GM19025 (cell line): ENCODE measurements around the gene ASCL4.
"Not testable (repeated sequence)": the region's sequence is repeated elsewhere in the genome, so short reads cannot be mapped to it uniquely, and the experiment has no call there.

ENCODE experiments used
- ATAC-seq: cut with Tn5 transposase; IDR thresholded peaks from one replicate; pipeline ENCODE4 v1.9.1; 2021; ENCODE audit warnings: mild to moderate bottlenecking, low read depth, moderate library complexity; ENCODE audit not compliant: unreplicated experiment

The ASCL4 gene, protein sequence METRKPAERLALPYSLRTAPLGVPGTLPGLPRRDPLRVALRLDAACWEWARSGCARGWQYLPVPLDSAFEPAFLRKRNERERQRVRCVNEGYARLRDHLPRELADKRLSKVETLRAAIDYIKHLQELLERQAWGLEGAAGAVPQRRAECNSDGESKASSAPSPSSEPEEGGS

DNA sequence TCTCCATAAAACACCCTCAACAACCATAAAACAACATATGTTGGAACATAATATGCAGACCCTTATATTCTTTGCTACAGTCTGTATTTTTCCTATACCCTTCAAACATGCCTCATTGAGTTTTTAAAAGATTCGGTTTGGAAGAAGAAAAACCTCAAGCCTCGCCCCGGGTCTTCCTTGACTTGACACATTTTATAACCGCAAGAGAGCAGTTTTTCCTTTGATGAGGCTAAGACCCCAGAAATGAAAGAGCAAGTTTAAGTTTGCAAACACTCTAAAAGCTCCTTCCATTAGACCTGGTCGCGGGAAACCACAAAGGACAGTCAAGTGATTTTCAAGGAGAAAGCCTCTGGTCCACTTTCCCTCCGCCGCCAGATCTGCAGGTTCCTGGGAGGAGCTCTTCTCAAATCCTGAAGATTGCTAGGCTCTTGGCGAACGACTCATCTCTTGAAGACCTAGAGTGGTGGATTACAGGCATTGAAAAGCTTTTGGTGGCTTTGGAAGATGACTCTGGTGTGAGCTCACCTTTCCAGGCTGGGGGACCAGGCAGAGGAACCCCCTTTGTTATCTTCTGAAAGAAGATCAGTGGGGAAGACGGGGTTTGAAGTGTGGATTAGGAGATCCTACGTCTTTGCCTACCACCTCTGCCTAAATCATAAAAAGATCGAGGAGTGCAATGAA is at the start of gene ASCL4:
ASCL4 (plus strand) TSS at position 356 of the 681 bp plus-strand sequence. CDS start 515 bp downstream, outside the sequence.
- no peak for ATAC-seq

DNA sequence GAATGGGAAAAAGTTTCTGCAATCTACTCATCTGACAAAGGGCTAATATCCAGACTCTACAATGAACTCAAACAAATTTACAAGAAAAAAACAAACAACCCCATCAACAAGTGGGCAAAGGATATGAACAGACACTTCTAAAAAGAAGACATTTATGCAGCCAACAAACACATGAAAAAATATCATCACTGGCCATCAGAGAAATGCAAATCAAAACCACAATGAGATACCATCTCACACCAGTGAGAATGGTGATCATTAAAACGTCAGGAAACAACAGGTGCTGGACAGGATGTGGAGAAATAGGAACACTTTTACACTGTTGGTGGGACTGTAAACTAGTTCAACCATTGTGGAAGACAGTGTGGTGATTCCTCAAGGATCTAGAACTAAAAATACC is 47.2 kb upstream of the ASCL4 start:
- ATAC-seq: not testable (repeated sequence)

DNA sequence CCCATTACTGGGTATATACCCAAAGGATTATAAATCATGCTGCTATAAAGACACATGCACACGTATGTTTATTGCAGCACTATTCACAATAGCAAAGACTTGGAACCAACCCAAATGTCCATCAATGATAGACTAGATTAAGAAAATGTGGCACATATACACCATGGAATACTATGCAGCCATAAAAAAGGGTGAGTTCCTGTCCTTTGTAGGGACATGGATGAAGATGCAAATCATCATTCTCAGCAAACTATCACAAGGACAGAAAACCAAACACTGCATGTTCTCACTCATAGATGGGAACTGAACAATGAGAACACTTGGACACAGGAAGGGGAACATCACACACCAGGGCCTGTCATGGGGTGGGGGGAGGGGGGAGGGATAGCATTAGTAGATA is 46.8 kb upstream of the ASCL4 start:
- ATAC-seq: not testable (repeated sequence)

DNA sequence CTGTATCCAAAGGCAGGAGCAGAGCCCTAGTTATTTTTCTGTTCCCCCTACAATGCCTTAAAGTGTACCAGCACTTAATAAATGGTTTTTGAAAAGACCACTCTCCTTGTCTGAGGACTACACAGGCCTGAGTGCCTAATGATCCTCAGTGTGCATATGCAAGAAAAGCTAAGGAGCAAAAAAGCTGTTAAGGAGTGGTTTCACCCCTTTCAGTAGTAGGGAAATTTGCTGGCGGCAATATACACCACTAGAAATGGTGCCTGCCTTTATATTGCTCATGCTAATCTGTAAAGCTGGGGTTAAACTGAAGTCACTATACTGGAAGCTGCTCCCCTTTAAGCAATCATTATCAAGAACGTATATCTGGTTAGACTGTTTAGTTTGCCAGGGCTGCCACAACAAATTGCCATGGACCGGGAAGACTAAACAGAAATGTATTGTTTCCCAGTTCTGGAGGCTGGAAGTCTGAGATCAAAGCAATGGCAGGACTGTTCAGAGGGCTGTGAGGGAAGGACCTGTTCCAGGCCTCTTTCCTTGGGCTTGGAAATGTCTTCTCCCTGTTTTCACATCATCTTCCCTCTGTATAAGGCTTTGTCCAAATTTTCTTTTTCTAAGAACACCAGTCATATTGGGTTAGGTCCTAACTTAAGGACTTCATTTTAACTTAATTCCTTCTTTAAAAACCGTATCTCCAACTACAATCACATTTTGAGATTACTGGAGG is 43.7 kb upstream of the ASCL4 start:
- no peak for ATAC-seq

DNA sequence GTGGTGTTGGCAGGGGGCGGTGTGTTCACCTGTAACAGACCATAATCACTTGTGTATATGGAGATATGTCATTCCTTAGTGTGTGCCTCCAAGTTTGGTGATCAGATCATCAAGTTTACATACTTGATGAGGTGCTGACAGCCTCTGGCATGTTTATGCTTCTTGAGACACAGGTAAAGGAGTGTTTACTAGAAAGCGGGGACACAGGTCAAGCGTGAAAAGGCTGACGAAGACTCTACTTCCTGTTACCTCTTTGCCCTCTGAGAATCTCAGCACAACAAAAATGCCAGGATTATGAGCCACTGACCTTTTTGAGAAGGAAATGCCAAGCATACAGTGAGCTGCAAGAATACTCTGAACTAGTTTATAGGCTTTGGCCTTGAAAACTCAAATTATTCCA is 43.1 kb upstream of the ASCL4 start:
- ATAC-seq: no peak

DNA sequence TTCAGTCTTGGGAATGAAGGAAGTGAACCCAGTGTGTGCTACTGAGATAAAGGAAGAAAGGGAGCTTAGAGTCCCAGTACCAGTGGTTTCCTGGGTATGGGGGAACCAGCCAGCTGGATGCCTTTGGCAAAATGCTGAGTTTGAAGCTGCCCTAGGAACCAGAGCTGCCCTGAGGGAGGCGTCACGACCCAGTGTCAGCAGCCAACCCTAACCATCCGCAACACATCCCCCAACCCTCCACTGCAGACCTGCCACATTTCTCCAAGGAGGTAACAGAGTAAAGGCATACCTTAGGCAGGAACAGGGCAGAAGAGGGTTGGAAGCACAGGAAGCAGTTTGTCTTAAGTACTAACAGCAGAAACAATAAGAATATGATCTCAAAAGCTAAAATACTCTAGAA is 42.1 kb upstream of the ASCL4 start:
- no peak for ATAC-seq

DNA sequence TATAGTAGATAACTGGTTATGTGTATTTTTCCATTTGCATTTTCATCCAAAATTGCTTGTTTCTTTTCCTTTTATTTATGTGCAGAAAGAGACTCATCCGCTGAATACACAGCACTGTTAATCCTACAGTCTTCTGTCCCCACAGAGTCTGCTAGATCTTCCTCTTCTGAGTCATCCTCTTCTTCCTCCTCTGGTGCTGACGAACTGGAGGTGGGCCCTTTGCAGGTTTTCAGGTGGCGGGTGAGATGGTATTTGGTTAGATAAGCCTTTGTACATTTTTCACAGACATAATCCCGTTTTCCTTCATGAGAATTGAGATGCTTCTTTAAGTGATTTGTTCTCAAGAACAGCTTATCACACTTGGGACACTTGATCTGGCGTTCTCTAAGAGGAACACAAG is 40.4 kb upstream of the ASCL4 start:
- ATAC-seq: no peak

DNA sequence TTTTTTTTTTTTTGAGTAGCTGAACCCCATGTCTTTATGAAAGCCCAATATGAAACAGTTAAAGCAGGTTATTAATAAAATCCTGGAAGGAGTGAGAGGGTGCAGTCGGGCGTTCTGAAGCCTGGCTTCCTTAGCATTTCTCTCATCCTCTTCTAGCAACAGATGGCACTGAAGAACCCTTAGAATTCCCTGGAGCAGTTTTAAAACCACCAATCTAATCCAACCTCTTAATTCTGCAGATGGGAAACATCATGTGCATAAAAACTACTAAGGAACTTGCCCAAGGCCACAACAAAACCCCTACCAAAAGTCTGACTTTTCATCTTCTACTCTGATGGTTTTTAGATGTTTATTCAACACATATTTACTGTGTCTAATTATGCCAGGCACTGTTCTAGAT is 38.7 kb upstream of the ASCL4 start:
- ATAC-seq: no peak

DNA sequence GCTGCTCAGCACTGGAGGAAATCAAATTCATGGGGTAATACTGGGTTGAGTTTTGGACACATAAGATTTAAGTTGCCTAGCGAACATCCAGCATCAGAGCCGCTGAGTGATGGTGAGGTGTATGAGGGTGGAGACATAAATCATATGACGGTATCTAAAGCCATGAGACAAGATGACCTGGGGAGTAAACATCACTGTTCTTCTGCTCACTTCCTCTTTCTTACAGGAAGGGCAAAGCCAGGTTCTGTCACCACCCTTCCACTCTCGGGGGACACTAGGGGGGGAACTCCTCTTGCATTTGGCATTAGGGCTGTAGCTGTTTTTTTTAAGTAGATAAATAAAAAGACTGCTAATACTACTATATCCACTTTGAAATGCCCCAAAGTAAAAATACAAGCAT is 37.6 kb upstream of the ASCL4 start:
- peak; percentile 85 for ATAC-seq

DNA sequence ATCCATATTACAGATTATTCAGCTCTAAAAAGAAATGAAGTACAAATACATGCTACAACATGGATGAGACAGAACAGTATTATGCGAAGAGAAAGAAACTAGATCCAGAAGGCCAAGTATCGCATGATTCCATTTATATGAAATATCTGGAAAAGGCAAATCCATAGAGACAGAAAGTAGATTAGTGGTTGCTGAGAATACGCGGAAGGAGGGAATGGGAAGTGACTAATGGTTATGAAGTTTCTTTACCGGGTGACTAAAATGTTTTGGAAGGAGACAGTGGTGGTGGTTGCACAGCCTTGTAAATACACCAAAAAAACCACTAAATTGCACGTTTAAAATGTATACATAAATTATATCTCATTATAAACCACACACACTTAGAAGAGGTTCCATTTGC is 26.0 kb upstream of the ASCL4 start:
- no peak for ATAC-seq

DNA sequence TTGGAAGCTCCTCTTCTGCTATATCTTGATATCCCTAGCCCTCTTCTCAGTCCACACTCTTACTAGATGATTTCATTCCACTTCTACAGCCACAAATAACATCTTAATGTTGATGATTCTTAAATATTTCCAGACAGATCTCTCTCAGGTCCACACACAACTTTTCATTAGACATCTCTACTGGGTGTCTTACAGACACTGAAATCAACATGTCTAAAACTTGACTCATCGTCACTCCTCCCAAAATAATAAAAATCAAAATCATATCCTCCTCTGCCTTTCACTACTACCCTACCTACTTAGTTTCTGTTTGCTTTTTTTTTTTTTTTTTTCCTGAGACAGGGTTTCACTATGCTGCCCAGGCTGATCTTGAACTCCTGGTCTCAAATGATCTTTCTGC is 25.4 kb upstream of the ASCL4 start:
- no peak for ATAC-seq

DNA sequence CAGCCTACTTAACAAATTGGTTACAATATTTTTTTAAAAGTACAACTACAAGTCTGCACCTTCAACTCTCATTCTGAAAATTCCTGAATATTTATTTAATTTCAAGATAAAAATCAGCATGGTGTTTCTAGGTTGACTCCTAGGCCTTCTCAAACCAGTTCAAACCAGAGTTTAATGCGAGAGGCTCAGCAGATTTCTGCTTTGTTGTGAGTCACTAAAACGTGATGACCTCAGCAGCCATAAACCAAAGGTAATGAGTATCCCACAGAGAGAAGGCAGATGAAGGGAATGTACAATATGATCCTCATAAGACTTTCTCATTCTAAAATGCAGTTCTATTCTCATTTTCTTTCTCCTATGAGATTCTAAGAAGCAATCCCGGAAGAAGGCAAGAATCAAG is 15.1 kb upstream of the ASCL4 start:
- ATAC-seq: no peak

DNA sequence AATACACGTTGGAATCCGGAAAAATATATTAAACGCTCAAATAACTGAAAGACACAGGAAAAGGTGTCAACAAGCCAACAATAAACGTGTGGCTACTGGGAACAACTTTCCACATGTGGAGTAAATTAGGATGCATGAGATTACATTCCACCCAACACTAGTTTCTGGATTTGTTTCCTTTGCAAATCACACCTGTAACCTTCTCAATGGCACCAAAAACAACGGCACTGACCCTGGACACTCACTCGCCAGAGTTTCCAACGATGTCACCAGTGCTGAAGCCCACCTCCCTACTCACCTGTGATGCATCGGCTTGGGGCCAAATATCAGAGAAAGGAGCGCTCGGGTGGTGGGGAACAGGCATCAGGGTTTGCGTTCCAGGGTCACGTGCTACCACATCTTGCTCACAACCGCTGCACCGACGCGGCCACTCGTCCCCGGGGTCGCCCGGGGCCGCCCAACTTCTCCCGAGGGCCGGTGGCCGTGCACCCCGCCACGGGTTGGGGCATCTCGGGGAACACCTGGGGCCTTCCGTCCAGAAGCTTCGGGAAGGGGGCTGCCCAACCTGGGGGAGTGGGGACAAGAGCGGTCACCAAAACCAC is 14.2 kb upstream of the ASCL4 start:
- peak; percentile 7 for ATAC-seq

DNA sequence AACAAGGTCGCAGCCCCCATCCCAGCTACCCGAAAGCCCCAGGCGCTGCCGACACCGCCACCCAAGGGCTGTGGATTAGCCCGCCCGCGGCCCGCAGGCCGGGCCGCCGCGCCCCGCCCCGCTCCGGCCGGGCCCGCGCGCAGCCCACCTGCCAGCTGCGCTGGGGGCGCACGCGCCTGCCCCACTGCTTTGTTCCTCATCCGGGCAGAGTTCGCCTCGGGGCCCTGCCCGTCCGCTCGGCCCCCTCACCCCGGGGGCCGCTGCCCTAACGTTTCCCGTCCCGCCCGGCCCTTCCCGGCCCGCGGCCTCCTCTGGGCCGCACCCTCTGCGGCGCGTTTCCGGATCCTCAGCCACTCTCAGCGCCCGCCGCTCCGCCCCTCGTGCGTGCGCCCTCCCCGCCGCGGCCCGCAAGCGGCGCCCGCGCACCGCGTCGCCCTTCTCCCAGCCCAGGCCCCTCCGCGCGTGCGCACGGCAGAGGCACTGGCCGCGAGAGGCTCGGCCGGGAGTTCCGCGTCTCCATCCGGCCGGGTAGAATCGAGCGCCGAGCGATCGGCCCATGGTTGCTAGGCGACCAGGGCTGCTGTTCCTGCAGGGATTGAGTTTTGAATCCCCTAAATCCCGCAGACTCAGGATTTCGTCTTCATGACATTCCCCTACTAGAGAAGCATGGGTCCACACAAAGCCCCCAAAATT is 13.5 kb upstream of the ASCL4 start, which contains the start of gene PRDM4:
PRDM4 (minus strand) TSS at position 329 of the 693 bp plus-strand sequence. CDS start 622 bp downstream, outside the sequence.
- peak; percentile 91 for ATAC-seq

DNA sequence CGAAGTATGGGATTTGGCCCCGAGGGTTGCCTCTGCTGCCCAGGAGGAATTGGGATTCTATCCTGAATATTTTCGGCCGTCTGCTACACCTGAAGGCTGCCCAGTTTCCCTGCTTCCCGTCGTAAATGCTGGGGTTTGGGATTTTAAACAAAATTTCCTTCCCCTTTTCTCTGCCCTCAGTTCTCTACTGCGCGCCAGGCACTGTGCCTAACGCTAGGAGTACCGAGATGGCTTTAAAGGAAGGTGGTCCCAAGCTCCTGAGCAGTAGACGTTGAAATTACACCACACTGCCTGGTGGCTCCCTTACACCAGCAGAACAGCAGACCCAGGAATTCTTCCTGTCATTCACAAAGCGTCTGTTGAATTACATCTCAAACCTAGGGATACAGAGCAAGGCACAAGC is 13.0 kb upstream of the ASCL4 start:
- ATAC-seq: no peak

DNA sequence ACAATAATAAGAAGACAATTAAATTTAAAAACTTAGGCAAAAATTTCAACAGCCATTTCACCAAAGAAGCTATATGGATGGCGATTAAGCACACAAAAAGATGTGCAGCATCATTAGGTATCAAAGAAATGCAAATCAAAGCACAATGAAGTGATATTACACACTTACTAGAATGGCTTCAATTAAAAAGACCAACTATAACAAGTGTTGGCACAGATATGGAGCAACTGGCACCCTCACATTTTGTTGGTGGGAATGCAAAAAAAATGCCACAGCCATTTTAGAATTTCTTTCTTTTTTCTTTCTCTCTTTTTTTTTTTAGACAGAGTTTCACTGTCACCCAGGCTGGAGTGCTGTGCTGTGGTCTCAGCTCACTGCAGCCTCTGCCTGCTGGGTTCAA is 11.6 kb upstream of the ASCL4 start:
- no peak for ATAC-seq

DNA sequence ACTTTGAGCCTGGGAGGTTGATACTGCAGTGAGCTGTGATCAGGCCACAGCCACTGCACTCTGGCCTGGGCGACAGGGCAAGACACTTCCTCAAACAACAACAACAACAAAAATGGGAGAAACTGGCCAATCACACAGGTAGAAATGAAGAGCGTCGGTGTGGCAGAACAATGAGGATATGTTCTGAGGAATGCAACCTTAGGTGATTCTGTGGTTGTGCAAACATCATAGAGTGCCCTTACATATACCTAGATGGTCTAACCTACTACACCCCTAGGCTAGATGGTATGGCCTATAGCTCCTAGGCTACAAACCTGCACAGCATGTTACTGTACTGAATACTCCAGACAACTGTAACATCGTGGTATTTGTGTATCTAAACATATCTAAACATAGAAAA is 9.9 kb upstream of the ASCL4 start:
- no peak for ATAC-seq

DNA sequence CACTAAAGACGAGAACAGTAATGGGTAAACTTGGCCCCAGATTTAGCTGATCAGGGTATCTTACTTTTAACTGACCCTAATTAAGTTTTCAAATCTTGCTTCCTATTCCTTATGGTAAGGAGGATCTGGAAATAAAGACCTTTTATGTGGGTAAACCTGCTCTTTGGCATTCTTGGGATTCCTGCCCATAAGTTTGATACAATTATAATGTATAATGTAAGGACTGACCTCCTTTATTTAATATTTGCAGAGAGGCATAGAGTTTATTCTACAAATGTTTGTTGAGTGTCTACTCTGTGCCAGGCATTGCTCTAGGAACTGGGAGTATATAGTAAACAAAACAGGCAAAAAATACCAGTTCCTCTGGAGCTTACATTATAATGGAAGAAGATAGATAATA is 9.2 kb upstream of the ASCL4 start:
- no peak for ATAC-seq

DNA sequence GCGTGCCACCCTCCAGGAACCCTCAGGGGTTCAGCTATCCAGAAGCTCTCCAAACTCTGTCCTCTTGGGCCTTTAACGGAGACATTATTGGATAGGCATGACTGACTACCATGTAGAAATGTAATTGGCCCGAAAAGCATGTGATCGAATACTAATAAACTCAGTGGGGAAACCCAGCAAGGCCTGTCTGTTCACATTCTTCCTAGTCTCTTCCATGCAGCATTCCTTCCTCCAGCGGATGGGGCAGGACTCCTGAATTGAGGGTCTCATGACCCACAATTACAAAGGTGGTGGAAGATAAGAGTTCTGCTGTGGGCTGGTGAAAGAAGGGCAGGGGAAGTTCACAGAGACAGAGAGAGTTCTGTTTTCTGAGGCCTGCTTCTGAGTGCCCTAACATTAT is 7.0 kb upstream of the ASCL4 start:
- no peak for ATAC-seq

DNA sequence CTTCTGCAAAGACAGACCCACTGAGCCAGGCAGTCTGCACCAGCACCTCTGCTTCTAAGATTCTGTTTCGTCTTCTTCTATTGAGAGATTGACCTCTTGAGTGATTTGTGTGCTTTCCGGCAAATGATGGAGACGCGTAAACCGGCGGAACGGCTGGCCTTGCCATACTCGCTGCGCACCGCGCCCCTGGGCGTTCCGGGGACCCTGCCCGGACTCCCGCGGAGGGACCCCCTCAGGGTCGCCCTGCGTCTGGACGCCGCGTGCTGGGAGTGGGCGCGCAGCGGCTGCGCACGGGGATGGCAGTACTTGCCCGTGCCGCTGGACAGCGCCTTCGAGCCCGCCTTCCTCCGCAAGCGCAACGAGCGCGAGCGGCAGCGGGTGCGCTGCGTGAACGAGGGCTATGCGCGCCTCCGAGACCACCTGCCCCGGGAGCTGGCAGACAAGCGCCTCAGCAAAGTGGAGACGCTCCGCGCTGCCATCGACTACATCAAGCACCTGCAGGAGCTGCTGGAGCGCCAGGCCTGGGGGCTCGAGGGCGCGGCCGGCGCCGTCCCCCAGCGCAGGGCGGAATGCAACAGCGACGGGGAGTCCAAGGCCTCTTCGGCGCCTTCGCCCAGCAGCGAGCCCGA is 703 bp downstream of the ASCL4 start:
- no peak for ATAC-seq
